HL-60 (cell line): Measurements from ENCODE around the gene METTL9.

Source experiments
- CTCF ChIP-seq: IDR thresholded peaks from one replicate; pipeline ENCODE4 v1.5.1; 2011; ENCODE audit warnings: low read length, control low read depth, inconsistent platforms; ENCODE audit not compliant: insufficient read depth
- GABPA ChIP-seq: IDR thresholded peaks from 2 replicates; pipeline ENCODE4 v1.6.1; 2012; ENCODE audit warnings: low read depth
- POLR2AphosphoS5 ChIP-seq: IDR thresholded peaks from 2 replicates; pipeline ENCODE4 v1.6.1; 2012; ENCODE audit warnings: low read depth
- REST ChIP-seq: IDR thresholded peaks from 2 replicates; pipeline ENCODE4 v1.6.1; 2012; ENCODE audit warnings: low read depth; ENCODE audit not compliant: insufficient replicate concordance
- SPI1 ChIP-seq: IDR thresholded peaks from 2 replicates; pipeline ENCODE4 v1.6.1; 2012; ENCODE audit warnings: low read depth, mild to moderate bottlenecking, borderline replicate concordance

- TF ChIP-seq REST (no peak), GABPA (no peak), POLR2AphosphoS5 (no peak), CTCF (no peak), SPI1 (no peak)
Observed at GRCh38 chr16:21619765-21620425, 20.5 kb downstream of the METTL9 start.
